Loucy (cell line): ENCODE measurements around the gene MOB1A.

Source experiments
- EZH2phosphoT487 ChIP-seq: fragments of 200-600 bp; IDR thresholded peaks from 2 replicates; pipeline ENCODE4 v1.6.1; 2018; ENCODE audit warnings: antibody characterized with exemption, mild to moderate bottlenecking, moderate library complexity, borderline replicate concordance
- TF ChIP-seq, protein P1 (sequence below): fragments of 200-600 bp; sonication (generic); conservative IDR thresholded peaks from 2 replicates; pipeline ENCODE4 v1.5.1; 2014; ENCODE audit warnings: mild to moderate bottlenecking, antibody characterized with exemption, low read length

DNA sequence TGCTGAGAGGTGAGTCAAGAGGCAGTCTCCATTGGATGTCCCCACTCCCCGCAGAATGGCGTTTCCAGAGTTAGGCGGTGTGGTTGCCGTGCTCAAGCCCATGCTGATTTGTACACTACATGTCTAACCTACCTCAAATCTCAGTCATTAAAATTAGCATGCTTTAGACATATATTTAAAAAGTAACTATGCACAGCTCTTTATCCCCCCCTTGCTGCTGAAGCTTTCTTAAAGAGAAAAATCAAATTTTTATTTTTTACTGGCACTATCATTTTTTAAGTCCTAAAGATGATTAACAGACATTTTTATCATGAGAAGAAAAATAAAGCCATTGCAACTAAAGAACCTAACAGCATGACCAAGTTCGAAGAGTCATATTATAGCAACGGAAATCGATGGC, 73.8 kb downstream of the MOB1A start:
- TF ChIP-seq, protein P1, sequence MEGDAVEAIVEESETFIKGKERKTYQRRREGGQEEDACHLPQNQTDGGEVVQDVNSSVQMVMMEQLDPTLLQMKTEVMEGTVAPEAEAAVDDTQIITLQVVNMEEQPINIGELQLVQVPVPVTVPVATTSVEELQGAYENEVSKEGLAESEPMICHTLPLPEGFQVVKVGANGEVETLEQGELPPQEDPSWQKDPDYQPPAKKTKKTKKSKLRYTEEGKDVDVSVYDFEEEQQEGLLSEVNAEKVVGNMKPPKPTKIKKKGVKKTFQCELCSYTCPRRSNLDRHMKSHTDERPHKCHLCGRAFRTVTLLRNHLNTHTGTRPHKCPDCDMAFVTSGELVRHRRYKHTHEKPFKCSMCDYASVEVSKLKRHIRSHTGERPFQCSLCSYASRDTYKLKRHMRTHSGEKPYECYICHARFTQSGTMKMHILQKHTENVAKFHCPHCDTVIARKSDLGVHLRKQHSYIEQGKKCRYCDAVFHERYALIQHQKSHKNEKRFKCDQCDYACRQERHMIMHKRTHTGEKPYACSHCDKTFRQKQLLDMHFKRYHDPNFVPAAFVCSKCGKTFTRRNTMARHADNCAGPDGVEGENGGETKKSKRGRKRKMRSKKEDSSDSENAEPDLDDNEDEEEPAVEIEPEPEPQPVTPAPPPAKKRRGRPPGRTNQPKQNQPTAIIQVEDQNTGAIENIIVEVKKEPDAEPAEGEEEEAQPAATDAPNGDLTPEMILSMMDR: peak; percentile 45
- no peak for TF ChIP-seq EZH2phosphoT487
